Stimulated activated CD4-positive, alpha-beta T cell treated with anti-CD3 and anti-CD28 coated beads, Interleukin-15, amount 100 ng/mL, for 48 hours (primary cell): Measurements from ENCODE around the gene ANGPTL3.

Experiments used
- DNase-seq, 2 donors: peaks; one replicate each; pipeline ENCODE4 v3.0.0-alpha.2; 2020; ENCODE audit warnings: low read depth in 2 of 2

Gene ANGPTL3

DNA sequence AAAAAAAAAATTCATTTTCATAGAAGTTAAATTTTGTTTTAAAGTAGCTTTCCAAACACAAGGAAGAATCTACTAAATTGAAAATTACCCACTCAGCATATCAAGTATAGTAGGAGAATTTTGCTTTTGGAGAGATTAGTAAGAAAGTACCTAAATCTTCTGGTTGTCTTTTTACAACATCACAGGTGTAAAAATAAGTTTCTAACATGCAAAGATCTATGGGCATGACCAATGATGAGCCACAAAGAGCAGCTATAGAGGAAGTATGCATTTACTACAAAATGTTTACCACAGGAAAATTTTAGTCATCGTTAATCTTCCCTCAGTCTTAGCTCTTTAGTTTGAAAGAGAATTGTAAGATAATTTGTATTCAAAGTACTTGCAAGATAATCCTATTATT, 28.1 kb downstream of the ANGPTL3 start:
- no peak for DNase-seq

DNA sequence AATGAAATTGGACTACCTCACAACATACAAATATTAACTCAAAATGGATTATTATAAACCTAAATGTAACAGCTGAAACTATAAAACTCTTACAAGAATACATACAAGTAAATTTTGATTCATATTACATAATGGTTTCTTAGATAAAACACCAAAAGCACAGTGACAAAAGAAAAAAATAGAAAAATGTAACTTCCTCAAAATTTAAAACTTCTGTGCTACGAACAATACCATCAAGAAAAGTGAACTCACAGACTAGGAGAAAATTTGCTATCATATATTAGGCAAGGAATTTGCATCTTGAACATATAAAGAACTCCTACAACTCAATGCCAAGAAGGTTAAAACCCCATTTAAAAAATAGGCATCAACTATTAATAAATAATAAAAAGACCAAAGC, 31.2 kb downstream of the ANGPTL3 start:
- DNase-seq = no peak

DNA sequence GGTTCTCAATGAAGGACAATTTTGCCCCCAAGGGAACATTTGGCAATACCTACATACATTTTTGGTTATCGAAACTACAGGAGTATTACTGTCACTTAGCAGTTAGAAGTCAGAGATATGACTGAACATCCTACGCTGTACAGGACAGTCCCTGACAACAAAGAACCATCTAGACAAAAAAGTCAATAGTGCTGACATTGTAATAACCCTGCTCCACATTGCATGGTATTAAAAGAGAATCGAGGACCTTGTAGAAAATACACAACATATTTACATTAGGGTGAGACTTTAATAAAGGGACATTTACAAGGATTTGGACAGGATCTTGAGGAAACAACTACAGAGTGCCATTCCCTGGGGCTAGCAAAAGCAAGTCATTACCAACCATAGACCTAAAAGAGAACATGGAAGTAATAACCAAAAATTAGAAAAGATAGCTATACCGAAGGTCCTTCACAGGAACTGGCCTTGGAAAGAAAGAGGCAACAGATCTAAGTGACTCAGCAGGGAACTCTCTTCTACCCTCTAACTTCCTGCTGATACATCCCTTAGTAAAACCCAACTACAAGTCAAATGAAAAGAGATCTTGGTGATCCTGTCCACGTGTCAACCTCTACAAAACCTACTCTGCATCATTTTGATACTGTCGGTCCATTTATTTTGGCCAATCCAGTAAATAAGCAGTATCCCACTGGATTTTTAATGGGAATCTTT, 40.2 kb downstream of the ANGPTL3 start:
- no peak for DNase-seq

DNA sequence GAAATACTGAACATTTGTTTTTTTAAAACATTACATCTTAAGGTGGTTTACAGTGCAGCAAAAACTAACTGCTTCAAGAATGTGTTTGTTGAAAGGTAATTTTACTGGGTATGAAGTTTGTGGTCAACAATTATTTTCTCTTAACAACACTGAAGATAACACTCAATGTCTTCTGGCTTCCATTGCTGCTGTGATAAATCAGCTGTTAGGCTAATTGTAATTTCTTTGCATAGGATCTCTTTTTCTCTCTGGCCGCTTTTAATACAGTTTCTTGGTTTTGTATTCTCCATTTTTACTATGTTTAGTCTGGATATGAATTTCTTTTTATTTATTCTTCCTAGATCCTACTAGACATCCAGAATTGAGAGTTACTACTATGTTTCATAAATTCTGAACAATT, 46.0 kb downstream of the ANGPTL3 start:
- no peak for DNase-seq

DNA sequence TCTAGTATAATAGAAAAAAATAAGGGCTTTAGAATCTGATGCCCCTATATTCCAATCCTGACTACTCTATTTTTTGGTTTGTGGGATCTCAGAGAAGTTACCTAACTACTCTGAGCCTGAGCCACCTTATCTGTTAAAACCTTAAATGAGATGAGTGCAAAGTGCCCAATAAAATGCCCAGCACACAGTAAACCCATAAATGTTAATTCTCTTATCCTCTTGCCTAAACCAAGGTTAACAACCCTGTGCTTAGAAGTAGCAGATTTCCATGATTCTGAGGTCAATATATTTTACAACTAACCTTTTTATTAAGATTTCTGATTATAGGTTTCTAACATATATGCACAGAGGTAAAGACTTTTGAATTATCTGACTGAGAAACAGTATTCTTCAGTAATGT, 55.1 kb downstream of the ANGPTL3 start:
- no peak for DNase-seq

DNA sequence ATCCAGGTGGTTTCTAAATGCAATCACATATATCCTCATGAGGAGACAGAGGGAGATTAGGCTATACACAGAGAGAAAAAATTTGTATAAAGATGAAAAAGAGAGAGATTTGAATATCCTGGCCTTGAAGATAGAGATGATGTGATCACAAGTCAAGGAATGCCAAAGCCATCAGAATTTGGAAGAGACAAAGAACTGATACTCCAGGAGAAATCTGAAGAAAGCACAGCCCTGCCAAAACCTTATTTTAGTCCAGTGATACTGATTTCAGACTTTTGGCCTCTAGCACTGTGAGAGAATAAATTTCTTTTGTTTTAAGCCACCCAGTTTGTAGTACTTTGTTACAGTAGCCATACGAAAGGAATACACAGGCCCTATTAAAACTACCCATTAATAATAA, 57.4 kb downstream of the ANGPTL3 start:
- DNase-seq = no peak
